NCI-H82 treated with DMSO at 0.1 percent for 48 hours (cell line): ENCODE results near the gene KRT33B.

Source experiments
- DNase-seq: peaks from one replicate; lab custom pipeline; 2025; ENCODE audit not compliant: unreplicated experiment; lab: John Stamatoyannopoulos, UW

KRT33B gene

GRCh38 chr17:41326173-41327145, 43.2 kb downstream of the KRT33B start:
- no peak for DNase-seq

DNA sequence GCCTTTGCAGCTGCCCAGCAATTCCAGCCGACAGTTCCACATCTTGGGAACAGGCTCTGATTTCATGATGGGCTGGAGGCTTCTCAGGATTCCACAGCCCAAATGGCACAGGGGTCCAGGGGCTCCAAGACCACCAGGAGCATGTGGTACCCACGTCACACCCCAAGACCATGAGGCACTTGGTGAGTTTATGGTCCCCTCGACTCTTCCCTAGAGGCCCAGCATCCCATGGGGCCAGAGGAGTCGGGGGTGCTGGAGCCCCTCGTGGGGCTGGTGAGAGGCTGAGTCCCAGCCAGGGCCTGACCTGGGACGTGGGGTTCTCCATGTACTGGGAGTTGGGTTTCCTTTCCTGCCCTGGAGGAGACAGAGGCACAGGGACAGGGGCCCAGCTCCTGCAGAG, 44.0 kb downstream of the KRT33B start:
- no peak for DNase-seq

- DNase-seq = no peak
These were observed 44.5 kb downstream of the KRT33B start for GRCh38 chr17:41325126-41325525.

GRCh38 chr17:41324180-41325075, 45.2 kb downstream of the KRT33B start:
- no peak for DNase-seq

- no peak for DNase-seq
These were observed 46.4 kb downstream of the KRT33B start for GRCh38 chr17:41322903-41323895.

DNA sequence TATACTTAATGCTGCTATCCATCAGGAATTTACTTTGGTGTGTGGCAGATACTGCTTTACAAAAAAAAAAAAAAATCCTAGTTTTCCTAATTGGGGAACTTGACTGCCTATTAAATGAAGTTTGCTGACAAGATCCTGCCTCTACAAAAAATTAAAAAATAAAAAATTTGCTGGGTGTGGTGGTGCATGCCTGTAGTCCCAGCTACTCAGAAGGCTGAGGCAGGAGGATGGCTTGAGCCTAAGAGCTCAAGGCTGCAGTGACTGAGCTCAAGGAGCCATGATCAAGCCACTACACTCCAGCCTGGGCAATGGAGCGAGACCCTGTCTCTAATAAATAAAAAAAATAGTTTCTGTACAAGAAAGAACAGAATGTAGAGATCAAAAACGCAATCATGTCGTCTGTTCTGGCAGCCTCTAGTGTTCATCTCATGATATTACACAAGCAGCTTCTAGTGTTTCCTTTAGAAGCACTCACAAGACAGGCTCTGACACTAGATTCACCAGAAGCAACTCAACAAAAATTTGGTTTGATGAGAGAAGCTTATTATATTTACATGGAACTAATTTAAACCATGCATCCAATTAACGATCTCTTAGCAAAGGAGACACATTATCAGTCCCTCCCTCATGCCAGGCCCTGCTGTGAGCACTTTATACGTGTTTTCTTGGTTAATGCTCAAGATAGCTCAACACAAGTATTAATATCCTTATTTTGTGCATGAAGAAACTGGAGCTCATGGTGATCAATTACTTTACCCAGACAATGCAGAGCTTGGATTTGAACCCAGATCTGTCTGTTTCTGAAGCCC, 47.3 kb downstream of the KRT33B start:
- DNase-seq = no peak

DNA sequence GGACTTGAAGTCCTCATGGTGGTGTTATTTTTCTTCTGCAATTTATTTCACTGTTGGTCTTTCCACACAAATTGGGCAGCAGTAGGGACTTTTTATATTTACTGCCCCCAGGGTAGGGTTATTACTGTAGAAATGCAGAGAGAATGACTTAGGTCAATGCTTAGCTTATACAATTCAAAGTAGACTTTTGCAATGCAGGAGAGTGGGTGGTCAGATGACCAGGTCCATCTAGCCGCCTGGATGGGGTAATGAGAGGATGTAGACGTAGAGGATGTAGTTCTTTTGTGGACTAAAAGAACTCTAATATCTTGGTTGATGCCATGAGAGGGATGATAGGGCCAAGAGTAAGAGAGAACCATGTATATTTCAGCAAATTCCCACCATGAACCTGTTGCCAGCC, 51.4 kb downstream of the KRT33B start:
- no peak for DNase-seq

GRCh38 chr17:41315814-41316445, 53.7 kb downstream of the KRT33B start:
- no peak for DNase-seq

DNA sequence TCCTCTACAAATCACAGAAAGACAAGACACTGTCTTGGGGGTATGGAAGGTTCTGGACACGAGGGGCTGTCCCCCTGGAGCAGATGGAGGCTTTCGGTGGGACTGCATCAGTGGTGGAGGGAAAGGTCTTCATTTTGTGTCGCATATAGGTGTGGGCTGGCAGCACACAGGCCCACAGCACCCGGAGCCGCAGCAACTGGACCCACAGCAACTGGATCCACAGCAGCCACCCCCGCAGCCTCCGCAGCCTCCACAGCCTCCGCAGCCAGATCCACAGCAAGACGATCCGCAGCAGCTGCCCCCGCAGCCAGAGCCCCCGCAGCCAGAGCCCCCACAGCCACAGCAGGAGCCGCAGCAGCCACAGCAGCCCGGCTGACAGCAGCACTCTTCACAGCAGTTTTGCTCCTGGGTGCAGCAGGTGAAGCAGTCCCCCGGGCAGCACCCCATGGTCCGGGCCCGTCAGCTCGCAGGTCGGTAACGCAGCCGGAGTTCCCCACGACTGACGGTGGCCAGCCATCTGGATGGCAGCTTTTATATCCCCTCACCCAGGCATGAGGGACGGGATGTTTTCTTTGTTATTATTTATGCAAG, 54.3 kb downstream of the KRT33B start, which contains the start of gene KRTAP17-1:
KRTAP17-1 (minus strand) TSS at position 507 of the 591 bp plus-strand sequence; CDS start at position 447, 60 bp downstream.
- DNase-seq = no peak
